NCI-H146 treated with DMSO at 0.1 percent for 48 hours (cell line): ENCODE results near the gene VSTM2A.
"Not testable (repeated sequence)": the region's sequence is repeated elsewhere in the genome, so short reads cannot be mapped to it uniquely, and the experiment has no call there.

Source experiments
- DNase-seq: peaks from one replicate; lab custom pipeline; 2025; ENCODE audit not compliant: unreplicated experiment; lab: John Stamatoyannopoulos, UW

The VSTM2A gene, protein sequence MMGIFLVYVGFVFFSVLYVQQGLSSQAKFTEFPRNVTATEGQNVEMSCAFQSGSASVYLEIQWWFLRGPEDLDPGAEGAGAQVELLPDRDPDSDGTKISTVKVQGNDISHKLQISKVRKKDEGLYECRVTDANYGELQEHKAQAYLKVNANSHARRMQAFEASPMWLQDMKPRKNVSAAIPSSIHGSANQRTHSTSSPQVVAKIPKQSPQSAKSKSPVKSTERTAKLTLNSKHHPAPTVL

GRCh38 chr7:54541669-54542625 lies at the start of gene VSTM2A:
TSS of gene VSTM2A (plus strand) at chr7:54542375. CDS start at chr7:54542731, 356 bp downstream.
- DNase-seq, result no peak

DNA sequence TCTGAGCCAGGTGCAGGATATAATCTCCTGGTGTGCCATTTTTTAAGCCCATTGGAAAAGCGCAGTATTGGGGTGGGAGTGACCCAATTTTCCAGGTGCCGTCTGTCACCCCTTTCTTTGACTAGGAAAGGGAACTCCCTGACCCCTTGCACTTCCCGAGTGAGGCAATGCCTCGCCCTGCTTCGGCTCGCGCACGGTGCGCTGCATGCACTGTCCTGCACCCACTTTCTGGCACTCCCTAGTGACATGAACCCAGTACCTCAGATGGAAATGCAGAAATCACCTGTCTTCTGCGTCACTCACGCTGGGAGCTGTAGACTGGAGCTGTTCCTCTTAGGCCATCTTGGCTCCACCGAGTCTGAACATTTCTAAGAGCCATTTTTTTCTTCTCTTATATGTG lies 37.6 kb upstream of the VSTM2A start:
- not testable (repeated sequence) for DNase-seq

DNA sequence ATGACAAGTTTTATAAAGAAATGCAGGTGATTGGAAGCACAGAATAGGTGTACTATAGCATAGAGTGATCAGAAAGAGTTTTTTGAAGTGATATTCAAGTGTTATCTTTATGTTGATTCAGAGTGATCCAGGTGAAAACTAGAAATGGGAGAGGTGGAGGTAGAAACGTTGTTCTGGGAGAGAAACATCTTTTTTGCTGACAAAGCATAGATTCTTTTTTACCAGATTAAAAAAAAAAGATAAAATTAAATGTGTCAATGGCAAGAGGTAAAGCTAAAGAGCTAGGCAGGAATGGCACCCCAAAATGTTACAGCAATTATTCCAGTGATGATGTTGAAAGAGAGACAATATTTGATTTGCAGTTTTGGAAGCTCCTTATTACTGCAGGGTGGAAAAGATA lies 12.6 kb upstream of the VSTM2A start:
- no peak for DNase-seq

DNA sequence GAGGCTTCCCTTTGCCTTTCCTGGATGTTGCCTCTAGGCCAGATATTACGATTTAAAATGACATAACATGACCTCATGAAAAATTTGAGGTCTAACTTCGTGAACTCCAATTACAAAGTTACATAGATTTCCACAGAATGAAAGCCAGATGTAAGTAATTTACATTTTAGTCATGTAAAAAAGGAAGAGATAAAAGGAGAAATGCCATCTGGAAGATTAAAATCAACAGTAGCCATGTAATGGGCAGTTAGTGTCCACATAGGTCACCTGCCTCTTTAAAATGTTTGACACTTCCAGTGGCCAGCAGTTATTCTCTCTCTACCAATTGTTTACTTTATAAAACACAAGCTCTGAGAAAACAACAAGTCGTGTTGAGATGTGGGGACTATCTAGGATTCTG lies 4.1 kb upstream of the VSTM2A start:
- DNase-seq, result no peak

DNA sequence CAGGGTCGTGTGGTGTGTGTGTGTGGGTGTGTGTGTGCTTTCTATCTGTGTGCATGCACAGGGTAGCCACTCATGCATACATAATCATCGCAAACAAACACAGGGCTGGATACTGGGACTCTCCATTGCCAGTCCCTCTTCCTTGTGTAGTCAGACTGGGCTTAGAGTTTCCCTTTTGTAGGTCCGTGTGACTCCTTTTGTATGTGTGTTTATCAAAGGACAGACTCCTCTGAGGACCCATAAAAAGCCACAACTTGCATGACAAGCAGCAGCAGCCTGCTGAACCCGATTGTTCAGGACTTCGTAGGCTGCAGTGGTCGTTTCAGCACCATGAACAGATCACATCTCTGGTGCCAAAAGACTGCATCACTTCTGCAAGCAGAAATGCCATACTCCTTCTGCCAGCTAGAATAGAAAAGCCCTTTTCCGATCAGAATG lies 895 bp downstream of the VSTM2A start:
- no peak for DNase-seq

GRCh38 chr7:54544149-54544526 lies 2.0 kb downstream of the VSTM2A start:
- no peak for DNase-seq

DNA sequence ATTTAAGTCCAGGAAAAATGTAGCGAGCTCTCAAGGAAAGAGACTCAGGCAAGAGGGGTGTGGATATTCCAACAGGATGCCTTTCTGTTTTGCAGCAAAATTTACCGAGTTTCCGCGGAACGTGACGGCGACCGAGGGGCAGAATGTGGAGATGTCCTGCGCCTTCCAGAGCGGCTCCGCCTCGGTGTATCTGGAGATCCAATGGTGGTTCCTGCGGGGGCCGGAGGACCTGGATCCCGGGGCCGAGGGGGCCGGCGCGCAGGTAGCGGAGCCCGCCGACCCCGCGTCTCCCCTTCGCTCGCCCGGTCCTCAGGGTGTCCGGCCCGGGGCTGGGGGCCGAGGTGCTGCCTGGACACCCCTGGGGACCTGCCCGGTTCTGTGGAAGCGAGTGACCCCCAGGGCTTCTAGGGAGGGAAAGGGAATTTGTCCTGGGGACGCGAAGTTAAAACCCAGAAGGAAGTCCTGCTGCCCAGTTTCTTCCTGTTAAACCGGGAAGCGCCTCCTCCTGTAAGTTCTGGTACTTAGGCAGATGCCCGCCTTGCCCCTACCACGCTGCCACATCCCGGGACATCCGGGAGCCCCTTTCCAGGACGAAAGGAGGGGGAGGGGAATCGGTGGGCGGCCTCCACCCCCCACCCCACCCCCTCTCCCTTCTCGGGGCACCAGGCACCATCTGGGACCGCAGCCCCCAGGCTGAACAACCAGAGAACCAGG lies 2.5 kb downstream of the VSTM2A start:
- DNase-seq, result no peak

- no peak for DNase-seq
These were observed 3.0 kb downstream of the VSTM2A start for GRCh38 chr7:54545241-54545563.

- no peak for DNase-seq
These were observed 4.2 kb downstream of the VSTM2A start for GRCh38 chr7:54546081-54546985.

GRCh38 chr7:54546986-54547314 lies 4.8 kb downstream of the VSTM2A start:
- DNase-seq, result no peak

- DNase-seq, result no peak
These were observed 8.3 kb downstream of the VSTM2A start for GRCh38 chr7:54550471-54550870.

DNA sequence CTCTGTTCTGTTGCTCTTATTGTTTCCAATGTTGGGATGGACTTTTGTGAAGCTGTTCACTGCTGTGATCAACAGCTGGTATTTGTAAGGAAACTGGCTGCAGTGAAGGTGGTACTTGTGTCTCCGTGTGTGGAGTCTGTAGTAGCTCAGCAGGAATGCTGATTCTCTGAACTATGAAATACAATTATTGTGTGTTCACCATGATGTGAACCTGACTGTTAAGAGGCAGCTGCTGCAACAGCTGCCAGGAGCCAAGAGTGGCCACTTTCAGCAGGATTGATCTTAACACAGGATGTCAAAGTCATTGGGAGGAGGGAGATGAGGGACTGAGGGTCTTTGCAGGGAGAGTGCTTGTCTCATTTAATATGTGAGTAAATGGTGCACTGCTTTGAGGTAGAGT lies 13.9 kb downstream of the VSTM2A start:
- no peak for DNase-seq

- no peak for DNase-seq
These were observed 17.2 kb downstream of the VSTM2A start for GRCh38 chr7:54559401-54559800.

- no peak for DNase-seq
These were observed 18.0 kb downstream of the VSTM2A start for GRCh38 chr7:54560198-54560597.

GRCh38 chr7:54560723-54561122 lies 18.5 kb downstream of the VSTM2A start:
- no peak for DNase-seq

- no peak for DNase-seq
These were observed 21.2 kb downstream of the VSTM2A start for GRCh38 chr7:54563329-54563916.

DNA sequence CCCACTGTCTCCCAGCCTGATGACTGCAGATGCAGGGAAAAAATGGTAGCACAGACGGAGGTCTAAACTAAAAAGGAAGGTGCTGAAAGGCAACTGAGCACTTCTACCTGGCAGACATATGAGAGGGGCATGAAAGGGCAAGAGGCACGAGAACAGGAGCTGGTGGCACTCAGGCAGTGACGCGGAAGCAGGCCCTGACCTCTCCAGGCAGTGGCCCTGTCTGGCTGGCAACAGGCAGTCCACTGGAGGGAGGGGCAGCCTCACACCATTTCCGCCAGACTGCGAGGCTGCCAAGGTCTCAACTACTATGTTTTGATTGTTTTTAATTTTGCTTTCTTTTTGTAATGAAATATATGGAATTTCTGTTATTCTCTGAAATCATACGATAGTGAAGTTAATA lies 23.3 kb downstream of the VSTM2A start:
- no peak for DNase-seq

DNA sequence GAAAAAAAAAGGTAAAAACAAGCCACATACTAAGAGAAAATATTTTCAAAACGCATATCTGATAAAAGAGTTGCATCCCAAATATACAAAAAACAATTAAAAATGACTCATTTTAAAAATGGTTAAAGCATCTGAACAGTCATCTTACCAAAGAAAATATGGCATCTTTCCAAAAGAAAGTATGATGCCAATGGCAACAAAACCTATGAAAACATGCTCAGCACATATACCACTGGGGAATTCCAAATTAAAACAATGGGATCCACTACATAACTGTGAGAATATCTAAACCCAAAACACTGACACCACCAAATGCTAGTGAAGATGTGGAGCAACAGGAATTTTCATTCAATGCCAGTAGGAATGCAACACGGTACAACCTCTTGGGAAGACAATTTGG lies 39.3 kb downstream of the VSTM2A start:
- DNase-seq, result no peak

GRCh38 chr7:54591404-54592386 lies 49.5 kb downstream of the VSTM2A start:
- no peak for DNase-seq
